GM19328 (cell line): Measurements from ENCODE around the gene NEDD4L.

ENCODE experiments used
- ATAC-seq: cut with Tn5 transposase; IDR thresholded peaks from one replicate; pipeline ENCODE4 v1.9.1; 2021; ENCODE audit warnings: mild to moderate bottlenecking, moderate library complexity; ENCODE audit not compliant: unreplicated experiment

NEDD4L gene

DNA sequence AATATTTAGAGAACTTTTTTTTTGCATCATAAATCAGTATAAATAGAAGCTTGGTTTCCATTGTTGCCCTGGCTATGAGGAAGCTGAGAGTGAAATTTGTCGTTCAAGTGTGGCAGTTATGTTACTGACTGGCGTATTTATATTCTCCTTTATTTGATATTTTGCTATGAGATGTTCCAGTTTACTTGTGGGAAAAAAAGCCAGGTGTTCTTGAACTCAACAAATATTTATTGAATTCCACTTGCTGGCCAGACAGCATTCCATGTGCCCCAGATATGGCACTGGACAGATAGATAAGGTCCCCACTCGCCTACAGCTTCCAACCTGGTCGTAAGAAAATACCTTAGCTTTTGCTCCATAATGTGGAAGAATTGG is 44.7 kb downstream of the NEDD4L start:
- ATAC-seq = no peak

DNA sequence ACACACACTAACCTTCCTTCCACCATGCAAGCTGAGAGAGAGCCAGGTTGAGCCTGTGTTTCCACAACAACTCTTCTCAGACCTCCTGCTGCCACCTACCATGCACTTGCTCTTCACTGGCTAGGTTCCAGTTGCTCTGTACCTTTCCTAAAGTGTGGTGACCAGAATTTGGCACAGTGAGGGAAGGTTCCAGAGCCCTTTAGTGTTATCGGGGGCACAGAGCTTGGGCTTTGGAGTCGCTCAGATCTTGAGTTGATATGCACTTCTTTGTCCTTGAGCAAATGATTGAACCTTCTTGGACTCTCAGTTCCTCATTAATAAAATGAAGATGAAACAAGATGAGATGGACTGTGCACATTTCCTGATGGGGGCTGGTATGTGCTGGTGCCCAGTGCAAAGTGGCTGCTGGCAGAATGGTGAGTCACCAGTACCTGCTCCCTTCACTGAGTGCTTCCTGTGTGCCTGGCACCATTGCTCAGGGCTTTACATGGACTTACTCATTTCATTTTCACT is 47.1 kb downstream of the NEDD4L start:
- peak; percentile 65 for ATAC-seq

DNA sequence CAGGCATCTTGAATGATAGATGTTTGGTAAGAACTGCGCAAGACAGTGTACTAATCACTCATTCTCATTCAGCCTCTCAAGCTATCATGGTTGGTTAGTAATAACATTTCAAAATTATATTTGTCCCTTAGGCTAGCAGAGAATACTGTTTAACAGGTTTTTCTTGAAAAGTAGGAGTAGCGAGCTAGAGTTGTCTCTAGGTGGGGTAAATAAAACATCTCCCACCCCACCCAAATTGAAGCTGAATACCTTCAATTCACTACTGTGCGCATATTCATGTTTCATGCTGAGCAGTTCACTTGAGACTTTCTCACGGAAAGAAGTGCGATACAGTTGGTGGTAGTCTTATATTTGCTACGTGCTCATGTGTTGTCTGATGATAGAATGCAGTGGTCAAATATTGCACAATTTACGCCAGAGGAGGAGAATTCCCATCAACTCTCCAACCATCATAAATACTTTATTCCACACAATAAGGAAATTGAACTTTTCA is 49.3 kb downstream of the NEDD4L start:
- no peak for ATAC-seq

DNA sequence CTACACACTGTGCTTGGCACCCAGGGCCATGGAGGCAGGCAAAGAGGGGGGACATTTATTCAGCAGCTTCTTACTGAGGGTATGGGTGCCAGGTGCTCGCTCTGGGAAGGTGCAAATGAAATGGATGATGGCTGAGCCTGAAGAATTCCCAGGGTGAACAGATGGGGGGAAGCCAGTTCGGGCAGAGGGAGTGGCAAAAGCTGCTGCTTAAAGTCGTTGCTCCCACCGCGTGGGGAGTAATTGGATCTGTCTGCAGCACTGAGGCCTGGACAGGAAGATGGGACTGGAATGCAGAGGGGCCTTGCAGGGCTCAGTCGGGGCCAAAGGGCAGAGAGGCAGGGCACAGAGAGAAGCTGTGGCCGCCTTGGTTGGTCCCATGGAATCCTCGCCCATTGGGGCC is 51.2 kb downstream of the NEDD4L start:
- no peak for ATAC-seq

DNA sequence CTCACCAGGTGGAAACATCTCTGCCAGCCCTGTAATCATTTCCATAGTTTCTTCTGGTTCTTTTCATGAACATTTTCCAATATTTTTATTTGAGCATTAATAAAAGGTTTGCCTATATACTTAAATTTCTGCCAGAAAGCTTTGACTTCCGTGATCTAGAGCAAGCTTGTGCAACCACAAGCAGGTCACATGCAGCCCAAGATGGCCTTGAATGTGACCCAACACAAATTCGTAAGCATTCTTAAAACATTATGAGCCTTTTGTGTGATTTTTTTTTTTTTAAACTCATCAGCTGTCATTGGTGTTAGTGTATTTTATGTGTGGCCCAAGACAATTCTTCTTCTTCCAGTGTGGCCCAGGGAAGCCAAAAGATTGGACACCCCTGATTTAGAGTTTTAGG is 51.6 kb downstream of the NEDD4L start:
- ATAC-seq = no peak

DNA sequence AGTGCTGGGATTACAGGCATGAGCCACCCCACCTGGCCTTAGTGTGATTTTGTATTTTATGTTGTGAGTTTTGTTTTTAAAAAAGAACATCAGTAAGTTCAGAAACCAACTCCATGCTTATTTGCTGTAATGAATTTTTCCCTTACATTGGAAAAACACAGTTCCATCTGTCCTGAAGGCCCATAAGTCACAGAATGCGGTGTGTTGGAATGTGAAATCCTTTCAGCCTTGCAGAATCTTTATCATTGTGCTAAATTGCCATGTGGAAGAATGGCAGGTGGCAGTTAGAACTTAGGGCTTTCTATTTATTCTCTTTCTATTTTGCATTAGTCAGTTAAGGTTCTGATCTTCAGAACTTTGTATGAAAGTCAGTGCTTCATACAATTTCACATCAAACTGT is 52.6 kb downstream of the NEDD4L start:
- ATAC-seq = no peak

DNA sequence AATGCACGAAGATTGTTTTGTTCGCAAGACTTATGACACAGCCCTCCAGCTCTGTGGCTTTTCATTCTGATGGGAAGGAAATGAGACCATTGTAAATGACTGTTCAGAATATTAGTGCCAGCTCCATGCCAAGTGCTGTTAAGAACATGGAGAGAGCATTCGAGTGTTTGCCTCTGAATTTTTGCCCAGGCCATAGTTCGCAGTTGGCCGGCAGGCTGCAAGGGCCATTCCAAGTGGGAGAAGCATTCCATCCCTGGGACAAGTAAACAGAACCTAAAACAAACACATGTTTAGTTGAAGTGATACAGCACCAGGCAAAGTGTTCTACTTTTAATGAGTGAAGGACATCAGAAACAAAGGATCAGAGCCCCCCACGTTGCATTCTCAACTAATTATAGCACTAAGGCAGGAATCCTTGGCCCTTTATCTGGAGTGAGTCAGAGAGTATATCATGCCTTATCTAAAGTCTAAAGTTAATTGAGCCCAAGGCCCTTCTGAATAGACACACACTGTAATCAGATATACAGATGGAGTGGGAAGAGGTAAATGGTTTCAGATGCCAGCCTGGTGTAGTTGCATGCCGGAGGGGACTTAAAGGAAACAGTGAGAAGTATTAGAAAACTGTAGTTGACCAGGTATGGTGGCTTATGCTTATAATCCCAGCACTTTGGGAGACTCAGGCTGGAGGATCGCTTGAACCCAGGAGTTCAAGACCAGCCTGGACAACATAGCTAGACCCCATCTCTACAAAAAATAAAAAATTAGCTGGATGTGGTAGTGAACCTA is 53.3 kb downstream of the NEDD4L start:
- ATAC-seq = no peak

DNA sequence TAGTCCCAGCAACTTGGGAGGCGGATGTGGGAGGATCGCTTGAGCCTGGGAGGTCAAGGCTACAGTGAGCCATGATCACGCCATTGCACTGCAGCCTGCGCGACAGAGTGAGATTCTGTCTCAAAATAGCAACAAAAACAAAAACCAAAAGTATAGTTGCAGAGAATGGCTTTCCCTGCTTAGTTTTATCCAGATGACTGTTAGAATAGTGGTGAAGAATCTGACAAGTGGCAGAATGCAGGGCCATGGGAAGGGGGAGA is 53.8 kb downstream of the NEDD4L start:
- no peak for ATAC-seq

DNA sequence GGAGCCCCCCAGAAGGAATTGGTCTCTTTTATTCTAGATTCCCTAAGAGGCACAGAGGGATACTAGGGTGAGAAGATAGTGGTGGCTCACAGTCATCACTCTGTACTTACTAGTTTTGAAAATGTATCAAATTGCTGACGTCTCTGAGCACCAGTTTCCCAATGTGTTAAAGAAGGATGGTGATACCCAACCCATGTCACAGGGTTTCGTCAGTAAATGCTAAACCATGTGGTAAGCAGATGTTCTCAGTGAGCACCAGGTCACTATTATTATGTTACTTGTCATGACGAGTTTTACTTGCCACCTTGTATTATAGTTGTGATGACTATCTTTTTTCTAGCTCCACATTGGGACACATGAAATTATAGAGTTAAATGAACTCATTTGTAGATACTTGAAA is 54.7 kb downstream of the NEDD4L start:
- no peak for ATAC-seq

DNA sequence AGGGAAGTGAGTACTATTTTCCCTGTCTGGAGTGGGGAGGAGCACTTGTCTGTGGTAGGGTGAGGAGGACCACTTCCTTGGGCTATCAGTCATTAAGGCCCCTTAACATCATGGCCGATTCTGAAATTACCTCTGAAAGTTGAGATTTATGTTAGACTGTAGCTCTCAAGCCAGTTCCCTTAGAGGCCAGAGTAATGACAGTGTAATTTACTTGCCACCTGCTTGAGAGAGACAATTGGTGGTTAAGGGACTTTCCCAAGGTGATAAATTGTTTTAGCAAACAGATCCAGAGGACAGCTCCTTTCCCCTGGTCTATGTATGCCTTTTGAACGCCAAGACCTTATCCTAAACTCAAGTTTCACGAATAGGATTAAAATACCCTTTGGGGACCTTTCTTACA is 56.1 kb downstream of the NEDD4L start:
- no peak for ATAC-seq

DNA sequence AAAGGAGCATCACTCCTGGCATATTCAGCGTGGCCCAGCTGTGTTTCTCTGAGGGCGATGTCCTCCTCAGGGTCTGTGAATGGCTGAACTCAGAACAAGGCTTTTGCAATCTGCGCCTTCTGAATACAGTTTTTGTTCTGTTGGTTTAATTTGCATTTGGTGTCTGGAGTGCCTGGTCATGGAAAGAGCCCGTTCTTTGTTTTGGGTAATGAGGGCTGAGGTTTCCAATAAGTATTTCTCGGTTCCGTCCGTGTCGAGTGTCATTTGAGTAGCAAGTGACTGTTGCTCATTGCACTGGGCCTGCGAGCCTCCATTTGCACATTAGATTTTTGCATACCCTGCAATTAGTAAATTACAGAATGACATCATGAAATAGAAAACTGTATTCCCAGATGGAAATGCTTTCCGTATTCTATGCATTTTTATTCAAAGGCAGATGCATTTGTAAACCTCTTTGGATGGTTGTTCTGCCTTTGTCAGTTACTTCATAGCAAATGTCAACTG is 57.3 kb downstream of the NEDD4L start:
- peak; percentile 72 for ATAC-seq

DNA sequence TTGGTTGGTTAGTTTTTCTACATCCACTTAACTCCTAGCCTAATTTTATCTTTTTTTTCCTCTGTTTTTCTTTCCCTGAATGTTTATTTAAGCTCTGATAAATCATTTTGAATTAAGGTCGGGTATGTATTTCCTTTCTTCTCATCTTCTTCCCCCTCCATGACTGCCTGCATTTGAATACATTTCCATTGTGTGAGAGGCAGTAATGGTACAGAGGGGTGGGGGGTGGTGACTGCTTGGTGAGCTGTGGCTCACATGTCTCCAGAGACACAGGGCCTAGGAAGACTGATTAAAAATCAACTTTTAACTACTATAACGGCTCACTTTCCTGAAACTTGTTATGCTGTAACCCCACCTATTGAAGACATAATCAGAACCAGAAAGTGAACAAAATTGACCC is 58.0 kb downstream of the NEDD4L start:
- no peak for ATAC-seq

DNA sequence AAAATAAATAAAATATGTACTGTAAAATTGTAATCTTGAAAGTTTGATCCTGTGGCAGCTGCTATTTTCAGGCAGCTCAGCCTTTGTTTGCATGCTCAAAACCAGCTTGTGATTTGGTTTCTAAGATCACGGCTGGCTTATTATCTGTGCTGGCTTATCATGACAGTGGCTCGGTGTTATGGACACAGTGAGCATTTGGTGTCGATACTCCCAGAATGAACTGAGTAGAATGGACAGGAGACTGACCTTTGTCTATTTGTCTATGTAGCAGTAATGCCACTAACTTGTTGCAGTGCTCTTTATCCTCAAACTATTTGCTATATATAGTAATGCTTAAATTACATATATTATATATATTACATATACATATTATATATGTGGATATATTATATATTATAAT is 58.8 kb downstream of the NEDD4L start:
- ATAC-seq = no peak

DNA sequence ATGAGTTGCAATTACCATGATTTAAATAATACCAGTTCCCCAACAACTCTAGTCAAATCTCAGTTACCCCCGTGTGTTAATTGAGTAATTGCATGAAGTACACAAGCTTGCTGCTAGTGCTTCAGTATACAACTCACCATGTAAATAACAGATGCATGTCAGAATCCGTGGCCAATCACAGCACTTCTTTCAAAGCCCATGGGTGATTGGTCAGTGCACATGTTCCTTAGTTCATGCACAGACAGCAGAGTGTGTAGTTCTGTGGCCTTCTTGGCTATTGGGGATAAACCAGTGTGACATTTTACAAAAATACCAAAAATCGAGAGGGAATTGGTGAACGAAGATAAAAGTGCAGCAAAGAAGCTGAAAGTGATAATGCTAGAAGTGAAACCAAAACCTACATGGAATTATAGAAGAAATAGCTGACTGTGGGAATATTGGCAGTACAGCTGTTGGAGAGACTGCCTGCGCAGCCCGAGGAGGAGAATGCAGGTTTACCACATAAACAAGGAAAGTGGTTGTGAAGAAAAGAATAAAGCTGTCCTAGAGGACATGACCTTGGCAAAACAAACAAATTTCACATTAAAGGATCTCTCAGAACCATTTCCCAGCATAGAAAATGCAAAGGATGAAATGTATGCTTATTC is 59.4 kb downstream of the NEDD4L start:
- no peak for ATAC-seq

DNA sequence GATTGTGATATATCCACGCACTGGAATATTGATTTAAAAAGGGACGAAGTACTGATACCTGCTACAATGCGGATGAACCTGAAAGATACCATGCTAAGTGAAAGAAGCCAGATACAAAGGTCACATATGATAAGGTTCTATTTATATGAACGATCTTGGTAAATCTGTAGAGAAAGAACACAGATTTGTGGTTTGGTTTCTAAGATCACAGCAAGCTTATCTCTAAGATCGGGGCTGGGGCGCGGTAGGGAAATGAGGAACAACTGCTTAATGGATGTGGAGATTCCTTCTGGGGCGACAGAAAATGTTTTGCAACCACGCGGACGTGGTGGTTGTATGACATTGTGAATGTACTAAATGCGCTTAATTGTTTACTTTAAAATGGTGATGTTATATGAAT is 60.1 kb downstream of the NEDD4L start:
- no peak for ATAC-seq

DNA sequence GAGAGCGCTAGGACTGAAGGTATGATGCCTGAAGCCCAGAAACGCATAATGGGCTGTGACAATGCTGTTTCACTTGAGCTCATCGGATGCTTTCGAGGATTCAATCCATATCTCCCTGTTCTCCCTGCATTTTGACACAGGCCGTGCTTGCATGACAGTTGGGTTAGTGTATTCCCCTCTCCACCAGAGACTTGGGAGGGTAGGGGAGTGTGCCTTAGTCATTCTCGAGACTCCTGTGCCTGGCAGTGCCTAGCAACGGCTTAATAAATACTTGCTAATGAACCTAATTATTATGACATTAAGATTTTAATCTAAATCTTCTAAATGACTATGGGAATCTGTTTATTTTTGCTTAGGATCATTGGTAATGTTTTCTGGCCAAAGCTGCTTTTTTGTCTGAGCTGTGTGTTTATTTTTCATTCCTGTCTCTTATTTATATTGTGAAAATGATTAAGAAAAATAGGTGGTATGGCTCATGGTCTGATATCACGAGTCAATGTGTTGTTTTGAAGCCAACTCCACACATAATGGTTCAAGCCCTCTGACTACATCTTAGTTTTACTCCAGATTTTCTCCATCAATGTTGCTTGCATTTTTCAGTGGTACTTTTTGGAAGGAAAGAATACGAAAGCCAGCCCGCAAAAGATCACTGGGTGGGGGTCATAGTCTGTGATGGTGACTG is 61.3 kb downstream of the NEDD4L start:
- ATAC-seq = no peak

DNA sequence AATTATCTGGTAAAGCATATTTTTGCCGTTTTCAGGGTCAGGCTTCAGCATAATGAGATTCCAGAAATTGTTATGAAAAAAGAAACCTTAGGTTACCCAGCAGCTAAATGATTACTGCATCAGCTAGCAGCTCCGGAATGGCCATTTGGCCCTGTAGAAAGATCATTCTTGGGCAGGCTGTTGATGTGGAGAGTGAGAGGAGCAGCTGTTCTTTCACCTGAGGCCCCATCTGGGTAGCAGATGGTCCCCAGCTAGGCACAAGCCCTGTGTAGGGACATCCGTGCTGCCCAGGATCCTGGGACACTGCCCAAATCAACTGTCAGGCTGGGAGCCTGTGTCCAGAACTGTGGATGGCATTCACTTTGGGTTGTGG is 61.8 kb downstream of the NEDD4L start:
- no peak for ATAC-seq

DNA sequence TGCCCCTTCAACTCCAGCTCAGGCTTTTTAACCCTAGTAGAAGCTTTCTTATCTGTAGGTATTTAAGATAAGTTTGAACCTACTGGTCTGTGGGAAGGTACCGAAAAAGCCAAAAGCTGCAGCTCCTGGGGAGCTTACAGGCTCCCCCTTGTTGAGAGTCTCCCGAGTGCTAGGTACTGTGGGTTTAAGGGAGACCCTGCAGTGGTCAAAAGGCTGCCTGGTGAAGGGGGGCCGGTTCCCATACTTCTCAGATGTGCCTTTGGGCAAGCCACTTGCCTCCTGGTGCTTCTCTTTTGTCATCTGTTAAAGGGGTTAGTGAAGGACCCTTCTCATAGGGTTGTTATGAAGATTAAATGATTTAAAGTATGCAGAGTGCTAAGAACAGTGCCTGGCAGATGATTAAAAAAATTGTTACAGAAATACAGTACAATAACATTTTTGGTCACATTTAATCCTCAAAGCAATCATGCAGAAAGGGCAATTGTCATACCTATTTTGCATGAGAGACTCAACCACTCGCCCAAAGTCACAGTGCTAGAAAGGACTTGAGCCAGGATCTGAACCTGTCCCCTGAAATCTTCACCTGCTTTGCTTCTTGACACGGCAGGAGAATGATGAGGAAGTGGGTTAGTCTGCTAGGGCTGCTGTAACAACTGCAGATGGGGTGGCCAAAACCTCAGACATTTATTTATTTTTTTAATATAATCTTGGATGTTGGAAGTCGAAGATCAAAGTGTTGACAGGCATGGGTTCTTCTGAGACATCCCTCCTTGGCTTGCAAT is 62.5 kb downstream of the NEDD4L start:
- no peak for ATAC-seq

DNA sequence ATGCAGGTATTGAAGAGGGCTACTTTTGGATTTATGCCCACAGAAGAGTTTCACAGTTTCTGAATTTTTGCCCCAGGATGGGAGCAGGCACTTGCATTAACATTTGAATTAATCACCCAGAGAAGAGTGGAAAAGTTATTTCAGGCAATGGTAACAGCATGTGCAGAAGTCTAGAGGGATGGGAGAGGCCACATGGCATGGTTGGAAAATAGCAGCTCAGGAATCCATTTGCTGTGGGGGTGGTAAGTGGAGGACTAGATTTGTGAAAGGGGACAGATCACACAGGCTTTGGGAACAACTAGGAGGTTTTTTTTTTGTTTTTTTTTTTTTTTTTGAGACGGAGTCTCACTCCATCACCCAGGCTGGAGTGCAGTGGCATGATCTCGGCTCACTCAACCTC is 65.2 kb downstream of the NEDD4L start:
- ATAC-seq = no peak

DNA sequence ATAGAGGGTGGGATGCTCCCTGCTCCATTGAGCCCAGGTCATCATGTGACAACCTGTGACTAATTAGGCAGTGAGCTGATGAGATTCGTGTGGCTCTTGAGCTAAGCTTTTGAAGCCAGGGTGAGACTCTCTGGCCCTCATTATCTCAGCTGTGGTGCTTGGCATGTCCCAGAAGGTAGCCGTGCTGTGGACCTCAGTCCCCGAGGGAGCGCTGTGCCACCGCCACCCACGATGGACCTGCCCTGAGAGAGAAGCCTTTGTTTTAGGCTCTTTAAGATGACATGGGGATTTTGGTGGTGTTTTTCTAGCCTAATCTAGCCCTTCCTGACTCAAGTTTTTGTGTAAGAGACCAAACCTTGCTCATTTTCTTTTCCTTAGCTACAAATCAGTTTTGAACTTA is 66.4 kb downstream of the NEDD4L start:
- ATAC-seq = no peak

DNA sequence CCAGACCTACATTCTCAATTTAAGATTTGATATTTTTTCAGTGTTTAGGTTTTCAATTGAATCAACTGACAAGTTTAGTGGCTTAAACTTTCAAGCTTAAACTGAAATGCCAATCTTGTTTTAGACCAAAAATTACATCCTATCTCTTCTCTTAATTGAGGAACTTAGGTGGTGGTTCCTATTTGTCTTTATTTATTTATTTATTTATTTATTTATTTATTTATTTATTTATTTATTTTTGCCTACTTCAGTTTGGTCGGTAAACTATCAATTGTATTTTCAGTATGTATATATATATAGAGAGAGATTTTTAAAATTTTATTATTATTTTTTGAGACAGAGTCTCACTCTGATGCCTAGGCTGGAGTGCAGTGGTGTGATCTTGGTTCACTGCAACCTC is 68.1 kb downstream of the NEDD4L start:
- no peak for ATAC-seq
